Right renal cortex interstitium (tissue), 3 donors: ENCODE measurements around the gene FES. TPM values are rescaled to one million over a fixed set of nuclear protein-coding genes. Genes with fewer than 3 reads are reported as not detected.
"Not testable (repeated sequence)": the region's sequence is repeated elsewhere in the genome, so short reads cannot be mapped to it uniquely, and the experiment has no call there.

Source experiments
- DNase-seq, 3 donors: peaks; one replicate each; pipeline ENCODE4 v3.0.0-alpha.2; 2013; ENCODE audit warnings: low read depth in 3 of 3, low spot score in 2 of 3
- polyA plus RNA-seq, 3 donors: library from polyadenylated mRNA; unstranded; fragments of 120-200 nt; gene quantifications; one replicate each; pipeline ENCODE4 v1.2.1, GENCODE V29; 2013; ENCODE audit not compliant: insufficient read length in 3 of 3

The FES gene
- polyA plus RNA-seq, 3 donors, result 9.7 to 14.1 (median 12.0) TPM

DNA sequence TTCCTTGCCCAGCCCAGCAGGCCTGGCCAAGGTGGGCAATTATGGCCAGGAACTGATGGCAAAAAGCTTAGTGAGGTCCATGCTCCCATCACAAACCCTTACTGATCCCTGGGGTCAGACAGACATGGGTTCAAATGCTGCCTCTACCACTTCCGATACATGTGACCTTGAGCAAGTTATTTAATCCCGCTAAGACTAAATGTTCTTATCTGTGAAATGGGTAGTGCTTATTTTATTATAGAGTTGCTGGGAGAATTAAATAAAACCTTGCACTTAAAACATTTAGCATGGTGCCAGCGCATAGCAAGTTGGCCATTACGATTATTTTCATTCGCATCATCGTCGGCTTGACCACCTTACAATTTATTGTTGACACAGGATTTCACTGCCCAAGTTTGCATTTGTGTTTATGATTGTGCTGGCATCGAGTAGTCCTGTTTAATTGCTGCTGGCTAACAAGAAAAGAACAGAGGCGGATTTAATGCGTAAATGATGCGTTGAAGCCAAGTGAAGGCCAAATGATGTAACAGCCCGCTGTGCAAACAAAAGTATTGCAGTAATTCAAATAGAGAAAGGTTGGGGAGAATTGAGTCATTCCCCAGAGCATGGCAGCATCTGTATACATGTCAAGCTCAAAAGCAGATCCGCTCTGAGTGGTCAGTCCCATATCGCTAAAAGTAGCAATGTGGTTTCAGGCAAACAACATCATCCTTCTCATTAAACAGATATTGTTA is 23.2 kb upstream of the FES start:
- no peak for DNase-seq

DNA sequence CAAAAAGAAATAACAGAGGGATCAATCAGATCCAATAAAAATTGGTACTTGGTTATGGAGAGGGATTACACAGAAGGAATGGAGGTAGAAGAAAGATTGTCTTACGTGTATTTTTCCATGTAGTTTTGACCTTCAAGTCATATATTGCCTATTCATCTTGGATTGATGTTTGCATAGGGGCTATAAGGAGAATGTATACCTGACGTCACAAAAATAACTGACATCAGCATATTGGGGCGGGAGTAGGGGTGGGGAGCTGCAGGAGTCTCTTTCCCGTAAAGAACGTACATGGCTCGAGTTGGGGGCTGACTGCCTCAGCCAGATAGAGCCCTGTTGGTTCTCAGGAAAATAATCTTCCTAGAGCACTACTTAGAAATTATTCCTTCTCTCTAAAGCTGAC is 21.8 kb upstream of the FES start:
- no peak for DNase-seq

- no peak for DNase-seq
These were observed 21.1 kb upstream of the FES start for GRCh38 chr15:90862964-90863778.

DNA sequence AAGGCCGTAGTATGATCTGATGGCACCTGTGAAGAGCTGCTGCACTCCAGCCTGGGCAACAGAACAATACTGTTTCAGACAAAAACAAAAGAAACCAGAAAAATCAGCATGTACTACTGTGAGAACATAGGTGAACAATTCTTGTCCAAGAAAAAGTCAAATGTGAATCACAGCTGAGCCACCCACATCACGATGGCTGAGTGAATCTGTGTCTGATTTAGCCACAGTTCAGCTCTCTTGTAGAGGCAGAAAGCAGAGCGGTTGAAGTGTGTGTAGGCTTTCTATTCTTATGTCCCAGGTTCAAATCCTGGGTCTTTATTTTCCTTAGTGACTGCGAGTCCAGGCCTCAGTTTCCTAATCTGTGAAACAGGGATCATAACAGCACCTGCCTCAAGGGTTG is 20.3 kb upstream of the FES start:
- no peak for DNase-seq

DNA sequence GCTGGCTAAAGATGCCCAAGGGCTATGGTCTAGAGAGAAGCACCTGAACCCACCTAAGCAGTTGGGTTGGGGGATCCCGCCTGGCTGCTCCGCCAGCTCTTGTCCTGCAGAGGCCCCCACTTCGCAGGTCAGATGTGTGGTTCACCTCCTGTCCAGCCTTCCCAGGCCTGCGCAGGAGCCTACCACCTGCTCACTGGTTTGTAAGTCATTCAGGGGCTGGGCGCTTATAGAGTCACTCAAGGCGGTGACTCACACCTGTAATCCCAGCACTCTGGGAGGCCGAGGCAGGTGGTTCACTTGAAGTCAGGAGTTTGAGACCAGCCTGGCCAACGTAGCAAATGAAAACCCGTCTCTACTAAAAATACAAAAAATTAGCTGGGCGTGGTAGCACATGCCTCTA is 19.8 kb upstream of the FES start:
- no peak for DNase-seq

GRCh38 chr15:90865702-90866101 is 18.6 kb upstream of the FES start:
- no peak for DNase-seq

DNA sequence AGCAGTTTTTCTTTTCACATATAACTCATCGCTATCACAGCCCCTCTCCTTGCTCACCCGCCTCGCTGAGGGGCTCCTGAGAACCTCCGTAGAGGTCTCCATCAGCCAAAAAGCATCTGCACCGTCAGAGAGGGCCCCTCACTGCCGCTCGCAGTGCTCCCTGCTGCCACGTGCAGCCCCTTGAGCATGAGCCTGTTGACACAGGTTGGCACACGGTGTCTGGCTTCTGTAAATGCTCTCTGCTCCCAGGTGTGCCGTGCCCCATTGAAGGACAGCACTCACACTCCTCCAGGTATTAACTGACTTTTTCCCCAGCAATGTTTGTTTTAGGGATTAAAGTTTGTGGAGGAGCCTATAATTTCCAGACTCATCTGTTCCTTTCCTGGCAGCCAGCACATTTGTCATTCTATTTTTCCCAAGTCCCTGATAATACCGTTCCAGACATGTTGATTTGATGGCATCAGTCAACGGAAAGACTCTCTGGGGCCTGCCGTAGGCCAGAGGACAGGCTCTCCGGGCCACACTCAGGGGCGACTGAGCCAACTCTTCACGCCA is 18.1 kb upstream of the FES start:
- no peak for DNase-seq

GRCh38 chr15:90866800-90867199 is 17.5 kb upstream of the FES start:
- DNase-seq, result no peak

GRCh38 chr15:90868261-90868689 is 16.0 kb upstream of the FES start, which contains the start of gene FURIN:
Gene FURIN (plus strand): TSS chr15:90868588. CDS start chr15:90875741, 7,153 bp downstream.
- no peak for DNase-seq

DNA sequence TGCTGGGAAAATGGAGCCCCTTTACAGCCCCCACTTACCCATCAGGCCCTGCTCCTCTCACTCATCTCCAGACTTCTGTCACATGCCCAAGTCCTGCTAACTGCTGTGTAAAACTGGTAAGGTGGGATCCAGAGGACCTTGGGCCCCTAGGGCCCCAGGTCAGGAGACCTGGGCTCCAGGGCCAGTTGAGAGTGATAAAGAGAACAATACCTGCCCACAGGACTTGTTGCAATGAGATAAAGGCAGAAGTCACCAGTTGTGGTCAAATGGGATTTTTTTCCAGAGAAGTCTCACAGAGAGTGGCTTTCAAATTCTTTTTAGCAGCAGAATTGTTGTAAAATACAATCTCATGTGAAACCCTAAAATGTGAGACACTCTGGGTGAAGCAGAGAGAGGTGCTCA is 15.2 kb upstream of the FES start:
- no peak for DNase-seq

DNA sequence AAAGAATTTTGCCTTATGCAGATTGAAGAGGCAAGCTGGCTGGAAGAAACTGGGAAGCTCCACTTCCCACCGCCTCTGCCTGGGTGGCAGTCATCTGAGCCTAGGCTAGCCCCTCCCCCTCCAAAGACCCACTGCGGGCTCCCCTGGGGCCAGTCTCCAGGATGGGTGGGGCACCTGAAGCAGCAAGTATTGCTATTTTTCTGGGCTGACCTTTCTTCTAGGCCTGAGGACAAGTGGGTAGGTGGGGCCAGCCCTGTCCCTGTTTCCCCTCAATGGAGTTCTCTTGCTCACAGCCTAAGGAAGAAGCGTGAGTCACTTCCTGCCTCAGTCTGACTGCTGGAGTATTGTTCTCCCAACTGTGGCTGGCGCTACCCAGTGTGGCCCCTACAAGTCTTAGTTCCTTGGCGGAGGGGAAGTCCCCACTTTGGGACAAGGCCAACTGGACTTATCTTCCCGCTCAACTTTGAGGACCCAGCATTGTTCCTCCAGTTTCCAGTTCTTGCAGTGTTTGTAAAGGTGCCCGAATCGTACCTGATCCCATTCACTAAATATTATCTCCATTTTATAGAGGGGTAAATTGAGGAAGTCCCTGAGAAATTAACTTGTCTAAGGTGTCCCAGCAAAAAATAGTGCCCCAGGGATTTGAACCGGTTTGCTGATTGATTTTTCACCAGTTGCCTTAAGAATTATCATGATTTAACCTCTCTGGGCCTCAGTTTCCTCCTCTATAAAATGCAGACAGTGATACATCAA is 14.5 kb upstream of the FES start:
- DNase-seq, result no peak

DNA sequence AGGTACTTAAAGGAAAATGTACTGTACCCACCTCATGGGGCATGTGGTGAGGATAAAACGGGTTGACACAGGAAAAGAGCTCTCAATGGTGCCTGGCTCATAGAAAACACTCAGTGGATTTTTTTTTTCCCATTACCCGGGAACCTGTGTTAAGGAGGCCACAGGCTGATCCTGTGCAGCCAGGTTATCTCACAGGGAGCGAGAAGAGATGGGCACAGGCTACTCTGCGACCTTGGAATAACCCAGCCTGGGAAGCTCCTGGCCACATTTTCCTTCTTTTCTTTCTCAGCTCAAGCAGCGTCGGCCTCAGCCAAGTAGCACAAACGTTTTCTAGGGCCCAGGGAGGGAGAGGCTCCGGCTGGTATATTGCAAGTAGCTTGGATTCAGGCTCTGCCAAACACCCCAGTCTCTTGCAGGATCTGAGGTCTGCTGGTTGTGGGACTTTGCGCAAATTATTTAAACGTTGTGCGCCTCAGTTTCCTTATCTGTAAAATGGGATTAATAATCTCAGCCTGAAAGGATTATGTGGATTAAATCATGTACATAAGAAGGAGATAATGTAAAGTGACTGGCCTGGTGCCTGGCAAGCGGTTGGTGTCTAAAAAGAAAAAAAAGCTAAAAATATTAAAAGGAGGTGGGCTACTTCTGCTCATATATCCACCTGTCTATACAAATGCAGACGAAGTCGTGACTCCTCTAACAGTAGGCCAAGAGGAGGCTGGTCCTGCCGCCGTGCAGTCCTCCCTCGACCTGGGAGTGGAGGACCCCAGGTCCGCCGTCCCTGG is 13.8 kb upstream of the FES start:
- DNase-seq, result no peak

- DNase-seq, result no peak
These were observed 13.1 kb upstream of the FES start for GRCh38 chr15:90871139-90871715.

GRCh38 chr15:90871716-90872485 is 12.4 kb upstream of the FES start:
- no peak for DNase-seq

DNA sequence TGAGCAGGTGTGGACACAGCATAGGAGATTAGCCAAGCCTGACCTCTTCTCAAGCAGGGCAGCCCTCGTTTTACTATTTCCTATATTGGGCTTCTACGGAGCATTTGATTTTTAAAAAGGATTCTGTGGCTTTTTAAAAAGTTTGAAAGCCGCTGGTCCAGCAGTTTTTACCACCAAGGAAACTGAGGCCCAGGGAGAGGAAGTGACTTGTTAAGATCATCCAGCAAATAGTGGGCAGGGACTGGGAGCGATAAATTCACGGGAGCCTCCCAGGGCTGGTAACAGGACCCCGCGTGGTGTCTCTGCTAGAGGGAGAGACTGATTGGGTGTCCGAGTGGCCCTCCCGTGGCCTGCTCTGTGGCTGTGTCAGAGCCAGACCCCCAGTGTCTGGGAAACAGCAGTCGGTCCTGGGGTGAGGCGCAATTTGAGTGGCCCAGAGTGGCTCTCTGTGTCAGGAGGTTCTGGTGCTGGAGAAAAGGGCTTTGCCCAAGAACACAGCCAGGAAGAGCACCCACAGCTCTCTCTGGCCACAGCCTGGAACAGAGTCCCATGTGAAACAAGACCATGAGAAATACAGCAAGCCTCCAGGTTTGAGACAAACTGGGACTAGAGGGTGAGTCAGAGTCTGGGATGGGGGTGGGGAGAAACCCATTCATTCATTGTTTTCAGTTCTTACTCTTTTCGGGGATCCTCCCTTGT is 11.7 kb upstream of the FES start:
- no peak for DNase-seq

- no peak for DNase-seq
These were observed 10.8 kb upstream of the FES start for GRCh38 chr15:90873488-90873997.

GRCh38 chr15:90873998-90874605 is 10.2 kb upstream of the FES start:
- DNase-seq, result no peak

DNA sequence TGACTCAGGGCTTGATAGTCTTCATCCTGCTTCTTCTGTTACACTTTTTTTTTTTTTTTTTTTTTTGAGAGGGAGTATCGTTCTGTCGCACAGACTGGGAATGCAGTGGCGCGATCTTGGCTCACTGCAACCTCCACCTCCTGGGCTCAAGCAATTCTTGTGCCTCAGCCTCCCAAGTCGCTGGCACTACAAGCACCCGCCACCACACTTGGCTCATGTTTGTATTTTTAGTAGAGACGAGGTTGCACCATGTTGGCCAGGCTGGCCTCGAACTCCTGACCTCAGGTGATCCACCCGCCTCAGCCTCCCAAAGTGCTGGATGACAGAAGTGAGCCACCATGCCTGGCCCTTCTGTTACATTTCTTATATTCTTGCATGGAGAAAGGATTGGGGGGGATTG is 9.3 kb upstream of the FES start:
- not testable (repeated sequence) for DNase-seq
